Transverse colon (tissue), 4 donors: Measurements from ENCODE around the gene PRKG1.

Experiments
- CTCF ChIP-seq, 5 experiments: fragments of 200-600 bp in 3 of 5; fragments of 450-650 bp in 2 of 5; sonication (generic) in 3 of 5; IDR thresholded peaks; 1 replicate in 2 of 5; 2 replicates in 3 of 5; pipeline ENCODE4 v1.5.1; 2016 to 2017; ENCODE audit warnings: antibody characterized with exemption in 5 of 5, inconsistent platforms in 3 of 5, mild to moderate bottlenecking in 2 of 5, moderate library complexity in 1 of 5
- EP300 ChIP-seq: sonication (generic); formaldehyde crosslinking; IDR thresholded peaks from one replicate; pipeline ENCODE4 v1.6.1; 2017; ENCODE audit warnings: antibody characterized with exemption, low read depth
- POLR2A ChIP-seq: fragments of 450-650 bp; IDR thresholded peaks from one replicate; pipeline ENCODE4 v1.6.1; 2016; ENCODE audit warnings: antibody characterized with exemption, mild to moderate bottlenecking, moderate library complexity
- POLR2AphosphoS5 ChIP-seq, 3 donors: sonication (generic); formaldehyde crosslinking; IDR thresholded peaks; one replicate each; pipeline ENCODE4 v1.6.1; 2016; ENCODE audit warnings: antibody characterized with exemption in 3 of 3

- TF ChIP-seq CTCF (IDR thresholded peaks at IDR 0.05), result no peak
- no peak for TF ChIP-seq POLR2A
- no peak for TF ChIP-seq POLR2AphosphoS5 (IDR thresholded peaks at IDR 0.05)
- TF ChIP-seq EP300, result no peak
Measured at GRCh38 chr10:52129410-52130178, 1055.3 kb downstream of the PRKG1 start.
